ENCODE measurements around the gene DMWD. TPM values are rescaled to one million over a fixed set of nuclear protein-coding genes. Genes with fewer than 3 reads are reported as not detected.

The DMWD gene
- total and polyA plus RNA-seq, 2 of the 13 experiments (the other 11 are each of a cell fraction or from before 2014, with no cell fraction given) = 10.3 to 14.9 TPM

DNA sequence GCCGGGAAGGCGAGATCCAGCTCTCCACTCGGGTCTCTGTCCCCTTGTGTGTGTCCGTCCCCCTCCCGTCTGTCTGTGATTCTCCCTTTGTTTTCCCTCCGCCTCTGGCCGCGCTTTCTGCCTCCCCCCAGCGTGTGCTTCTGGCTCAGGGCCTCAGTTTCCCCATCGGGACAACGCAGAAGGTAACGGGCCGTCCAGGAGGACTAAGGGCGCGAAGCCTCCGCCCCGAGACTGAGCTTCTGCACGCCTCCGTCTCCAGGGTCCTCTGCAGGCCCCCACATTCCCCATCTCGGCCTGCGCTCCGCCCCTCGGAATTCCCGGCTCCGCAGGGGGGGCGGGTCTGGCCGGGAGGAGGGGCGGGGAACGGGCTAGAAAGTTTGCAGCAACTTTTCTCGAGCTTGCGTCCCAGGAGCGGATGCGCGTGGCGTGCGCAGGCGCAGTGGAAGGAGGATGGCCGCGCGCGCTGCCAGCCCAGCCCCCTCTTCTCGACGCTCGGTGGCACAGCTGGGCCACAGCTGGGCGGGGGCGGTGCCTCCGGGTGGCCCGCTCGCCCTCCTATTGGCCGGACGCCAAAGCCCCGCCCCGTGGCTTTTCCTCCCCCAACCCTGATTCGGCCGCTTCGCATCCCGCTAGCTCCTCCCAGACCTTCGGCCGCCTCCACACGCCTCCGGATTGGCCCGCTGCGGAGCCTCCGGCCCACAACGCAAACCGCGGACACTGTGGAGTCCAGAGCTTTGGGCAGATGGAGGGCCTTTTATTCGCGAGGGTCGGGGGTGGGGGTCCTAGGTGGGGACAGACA, 23.5 kb downstream of the DMWD start, which contains the start of gene SIX5 (continued):
- TF ChIP-seq HNF4A (CRISPR knock-in tag; IDR thresholded peaks at IDR 0.05) = peak; percentile 36; the same call in 1 of the 2 replicates
- TF ChIP-seq NR2C2 (CRISPR knock-in tag; IDR thresholded peaks at IDR 0.05; ENCODE audit: borderline replicate concordance) = 0 out of 2 replicates have a peak, but pooled peaks have one; percentile 9
- no peak for TF ChIP-seq GTF3A (CRISPR knock-in tag; conservative IDR thresholded peaks at IDR 0.05)
- 0 out of 2 replicates have a peak, but pooled peaks have one; percentile 16 for TF ChIP-seq ZNF205 (CRISPR knock-in tag; IDR thresholded peaks at IDR 0.05)
- TF ChIP-seq ARID2 (CRISPR knock-in tag; IDR thresholded peaks at IDR 0.05; ENCODE audit: borderline replicate concordance) = no peak
- TF ChIP-seq PHB2 (IDR thresholded peaks at IDR 0.05; ENCODE audit: partially characterized antibody) = no peak
- TF ChIP-seq ZNF557 (CRISPR knock-in tag; IDR thresholded peaks at IDR 0.05) = peak; percentile 35; the same call in 1 of the 2 replicates
- no peak for TF ChIP-seq ZSCAN30 (CRISPR knock-in tag; IDR thresholded peaks at IDR 0.05)
- 0 out of 2 replicates have a peak, but pooled peaks have one; percentile 15 for TF ChIP-seq HNRNPUL1 (IDR thresholded peaks at IDR 0.05; ENCODE audit: low read depth, low read length)
- TF ChIP-seq ZNF260 (CRISPR knock-in tag; IDR thresholded peaks at IDR 0.05; ENCODE audit: borderline replicate concordance, low read depth) = no peak
- TF ChIP-seq, protein P1, sequence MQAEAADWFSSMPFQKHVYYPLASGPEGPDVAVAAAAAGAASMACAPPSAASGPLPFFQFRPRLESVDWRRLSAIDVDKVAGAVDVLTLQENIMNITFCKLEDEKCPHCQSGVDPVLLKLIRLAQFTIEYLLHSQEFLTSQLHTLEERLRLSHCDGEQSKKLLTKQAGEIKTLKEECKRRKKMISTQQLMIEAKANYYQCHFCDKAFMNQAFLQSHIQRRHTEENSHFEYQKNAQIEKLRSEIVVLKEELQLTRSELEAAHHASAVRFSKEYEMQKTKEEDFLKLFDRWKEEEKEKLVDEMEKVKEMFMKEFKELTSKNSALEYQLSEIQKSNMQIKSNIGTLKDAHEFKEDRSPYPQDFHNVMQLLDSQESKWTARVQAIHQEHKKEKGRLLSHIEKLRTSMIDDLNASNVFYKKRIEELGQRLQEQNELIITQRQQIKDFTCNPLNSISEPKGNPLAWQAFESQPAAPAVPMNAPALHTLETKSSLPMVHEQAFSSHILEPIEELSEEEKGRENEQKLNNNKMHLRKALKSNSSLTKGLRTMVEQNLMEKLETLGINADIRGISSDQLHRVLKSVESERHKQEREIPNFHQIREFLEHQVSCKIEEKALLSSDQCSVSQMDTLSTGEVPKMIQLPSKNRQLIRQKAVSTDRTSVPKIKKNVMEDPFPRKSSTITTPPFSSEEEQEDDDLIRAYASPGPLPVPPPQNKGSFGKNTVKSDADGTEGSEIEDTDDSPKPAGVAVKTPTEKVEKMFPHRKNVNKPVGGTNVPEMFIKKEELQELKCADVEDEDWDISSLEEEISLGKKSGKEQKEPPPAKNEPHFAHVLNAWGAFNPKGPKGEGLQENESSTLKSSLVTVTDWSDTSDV (CRISPR knock-in tag; IDR thresholded peaks at IDR 0.05) = no peak
- TF ChIP-seq KAT2B (IDR thresholded peaks at IDR 0.05; ENCODE audit: borderline replicate concordance, low read depth, low read length) = no peak
- TF ChIP-seq HNRNPLL (IDR thresholded peaks at IDR 0.05; ENCODE audit: low read depth, low read length, poor library complexity, severe bottlenecking) = peak; percentile 100
- TF ChIP-seq DMAP1 (CRISPR knock-in tag; IDR thresholded peaks at IDR 0.05) = peak; percentile 66
- TF ChIP-seq ZBTB33 (CRISPR knock-in tag; IDR thresholded peaks at IDR 0.05) = no peak
- TF ChIP-seq SATB2 (CRISPR knock-in tag; IDR thresholded peaks at IDR 0.05) = no peak; the same call in 1 of the 2 replicates
- TF ChIP-seq TBP (CRISPR knock-in tag; IDR thresholded peaks at IDR 0.05) = no peak
- no peak for TF ChIP-seq ZNF609 (CRISPR knock-in tag; IDR thresholded peaks at IDR 0.05; ENCODE audit: borderline replicate concordance)
- no peak; the same call in 1 of the 2 replicates for TF ChIP-seq MIER3 (CRISPR knock-in tag; IDR thresholded peaks at IDR 0.05; ENCODE audit: borderline replicate concordance)
- 0 out of 2 replicates have a peak, but pooled peaks have one; percentile 31 for TF ChIP-seq JUNB (CRISPR knock-in tag; IDR thresholded peaks at IDR 0.05; ENCODE audit: borderline replicate concordance)
